MCF 10A (cell line): ENCODE measurements around the gene F7. TPM values are rescaled to one million over a fixed set of nuclear protein-coding genes. Genes with fewer than 3 reads are reported as not detected.
"Not testable (repeated sequence)": the region's sequence is repeated elsewhere in the genome, so short reads cannot be mapped to it uniquely, and the experiment has no call there.

Source experiments
- BruUV-seq: library from RNA; stranded (reverse); fragments of 400-500 nt; replicated peaks from 2 replicates; lab custom pipeline; 2021; lab: Mats Ljungman, UMichigan
- CTCF ChIA-PET: fragments of 300-600 bp; sonication (Branson Sonifier 250); formaldehyde crosslinking; extraction: SDS; loops from one replicate; lab custom pipeline; 2021; ENCODE audit warnings: antibody characterized with exemption, inconsistent platforms; lab: Yijun Ruan, JAX
- POLR2A ChIA-PET: fragments of 300-600, 350-650 bp; sonication (Branson Sonifier 250); formaldehyde crosslinking; extraction: SDS; loops from one replicate; lab custom pipeline; 2020; ENCODE audit warnings: antibody characterized with exemption, inconsistent platforms; lab: Yijun Ruan, JAX
- DNase-seq: peaks from one replicate; pipeline ENCODE4 v3.0.0-alpha.2; 2018; ENCODE audit not compliant: unreplicated experiment
- H3K27ac Mint-ChIP-seq: one replicate; pipeline ENCODE4 v1.8.0; 2022; ENCODE audit warnings: mild to moderate bottlenecking, low read depth, mixed read lengths; ENCODE audit not compliant: unreplicated experiment
- H3K27me3 Mint-ChIP-seq: one replicate; pipeline ENCODE4 v1.8.0; 2022; ENCODE audit warnings: mixed read lengths; ENCODE audit not compliant: insufficient read depth, unreplicated experiment
- H3K36me3 Mint-ChIP-seq: one replicate; pipeline ENCODE4 v1.8.0; 2022; ENCODE audit warnings: mild to moderate bottlenecking, moderate library complexity, mixed read lengths; ENCODE audit not compliant: insufficient read depth, unreplicated experiment
- H3K4me1 Mint-ChIP-seq: one replicate; pipeline ENCODE4 v1.8.0; 2022; ENCODE audit warnings: mixed read lengths; ENCODE audit not compliant: insufficient read depth, unreplicated experiment
- H3K4me3 Mint-ChIP-seq: one replicate; pipeline ENCODE4 v1.8.0; 2022; ENCODE audit warnings: mild to moderate bottlenecking, moderate library complexity, mixed read lengths; ENCODE audit not compliant: unreplicated experiment
- H3K9me3 Mint-ChIP-seq: one replicate; pipeline ENCODE4 v1.8.0; 2022; ENCODE audit warnings: mixed read lengths; ENCODE audit not compliant: unreplicated experiment
- intact Hi-C: fragments of 100-400 bp; cut with micrococcal nuclease; formaldehyde crosslinking; loops from 2 replicates; pipeline ENCODE4 v1.14.1; 2022
- total RNA-seq: library from RNA; stranded (reverse); gene quantifications from 2 replicates; pipeline ENCODE4 v1.2.3, GENCODE V29; 2022
- TF ChIP-seq, protein P1 (sequence below): fragments of 200-600 bp; IDR thresholded peaks from one replicate; pipeline ENCODE4 v1.8.0; 2022; ENCODE audit warnings: antibody characterized with exemption, mild to moderate bottlenecking; ENCODE audit not compliant: unreplicated experiment

The F7 gene
- total RNA-seq, 1 experiment from 2014 or later: not detected

DNA sequence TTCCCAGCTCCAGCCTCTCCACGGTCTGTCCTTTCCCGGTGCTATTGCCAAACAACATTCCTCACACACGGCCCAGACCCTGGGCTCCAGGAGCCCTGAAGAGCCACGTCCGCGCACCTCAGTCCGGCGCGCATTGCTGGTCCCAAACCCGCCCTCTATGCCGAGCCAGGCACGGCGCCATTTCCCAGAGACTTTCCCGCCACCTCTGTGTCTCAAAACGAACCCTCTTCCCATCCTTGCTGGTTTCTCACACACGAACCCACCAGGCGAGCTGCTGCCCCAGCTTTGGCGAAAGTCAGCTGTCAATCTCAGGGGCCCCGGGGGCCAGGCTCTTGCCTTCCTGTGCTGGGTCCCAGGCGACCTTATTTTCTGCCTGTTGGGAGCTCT is 28.0 kb upstream of the F7 start:
- intact Hi-C loops: no loop called here
- Mint-ChIP-seq H3K36me3 (no peaks in the 10 kb centered on the region), H3K4me3 (no peak overlapping the region), H3K9me3 (no peaks in the 10 kb centered on the region), H3K27ac (no peak overlapping the region), H3K27me3 (peaks cover 9% of the 10 kb centered on the region), H3K4me1 (no peaks in the 10 kb centered on the region)
- DNase-seq: no peak
- ChIA-PET CTCF (interaction anchor here (0.8 kb wide), 1 partner anchor 101 kb away, joined by 3 read pairs; no protein-coding TSS in a partner anchor), POLR2A (no interaction called here)
- TF ChIP-seq, protein P1, sequence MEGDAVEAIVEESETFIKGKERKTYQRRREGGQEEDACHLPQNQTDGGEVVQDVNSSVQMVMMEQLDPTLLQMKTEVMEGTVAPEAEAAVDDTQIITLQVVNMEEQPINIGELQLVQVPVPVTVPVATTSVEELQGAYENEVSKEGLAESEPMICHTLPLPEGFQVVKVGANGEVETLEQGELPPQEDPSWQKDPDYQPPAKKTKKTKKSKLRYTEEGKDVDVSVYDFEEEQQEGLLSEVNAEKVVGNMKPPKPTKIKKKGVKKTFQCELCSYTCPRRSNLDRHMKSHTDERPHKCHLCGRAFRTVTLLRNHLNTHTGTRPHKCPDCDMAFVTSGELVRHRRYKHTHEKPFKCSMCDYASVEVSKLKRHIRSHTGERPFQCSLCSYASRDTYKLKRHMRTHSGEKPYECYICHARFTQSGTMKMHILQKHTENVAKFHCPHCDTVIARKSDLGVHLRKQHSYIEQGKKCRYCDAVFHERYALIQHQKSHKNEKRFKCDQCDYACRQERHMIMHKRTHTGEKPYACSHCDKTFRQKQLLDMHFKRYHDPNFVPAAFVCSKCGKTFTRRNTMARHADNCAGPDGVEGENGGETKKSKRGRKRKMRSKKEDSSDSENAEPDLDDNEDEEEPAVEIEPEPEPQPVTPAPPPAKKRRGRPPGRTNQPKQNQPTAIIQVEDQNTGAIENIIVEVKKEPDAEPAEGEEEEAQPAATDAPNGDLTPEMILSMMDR: no peak
- no TSS peak for BruUV-seq

DNA sequence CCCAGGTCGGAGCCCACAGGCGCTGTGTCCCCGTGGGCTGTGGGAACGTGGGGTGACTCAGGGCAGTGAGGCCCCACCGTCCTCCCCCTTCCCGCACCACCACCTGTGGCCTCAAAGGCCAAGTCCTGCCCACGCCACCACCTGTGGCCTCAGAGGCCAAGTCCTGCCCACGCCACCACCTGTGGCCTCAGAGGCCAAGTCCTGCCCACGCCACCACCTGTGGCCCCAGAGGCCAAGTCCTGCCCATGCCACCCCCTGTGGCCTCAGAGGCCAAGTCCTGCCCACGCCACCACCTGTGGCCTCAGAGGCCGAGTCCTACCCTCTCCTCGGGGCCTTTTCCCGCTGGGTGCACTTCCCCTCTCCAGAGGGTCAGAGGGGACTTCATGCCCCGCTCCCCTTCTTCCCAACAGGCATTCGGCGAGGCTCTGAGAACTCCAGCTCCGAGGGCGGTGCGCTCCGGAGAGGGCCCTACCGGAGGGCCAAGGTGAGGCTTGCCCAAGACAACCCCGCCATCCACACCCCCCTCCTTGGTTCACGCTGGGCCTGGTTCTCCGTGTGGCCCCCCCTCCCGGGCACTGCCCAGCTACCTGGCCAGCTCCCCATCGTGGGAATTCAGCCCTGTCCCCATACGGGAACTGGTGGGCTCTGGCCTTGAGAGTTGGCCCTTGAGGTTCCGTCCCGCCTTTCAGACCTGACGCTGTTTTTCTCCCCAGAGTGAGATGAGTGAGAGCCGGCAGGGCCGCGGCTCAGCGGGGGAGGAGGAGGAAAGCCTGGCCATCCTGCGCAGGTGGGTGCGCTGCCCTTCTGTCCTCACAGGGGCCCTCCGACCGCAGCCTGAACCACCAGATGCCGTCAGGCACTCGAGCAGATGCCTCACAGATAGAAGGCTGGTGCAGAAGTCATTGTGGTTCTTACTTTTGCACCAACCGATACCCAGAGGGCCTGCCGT is 27.4 kb upstream of the F7 start:
- intact Hi-C loops: no loop called here
- CTCF ChIA-PET: interaction anchor here (0.8 kb wide), 1 partner anchor 102 kb away, joined by 3 read pairs; no protein-coding TSS in a partner anchor
- no peak for DNase-seq

DNA sequence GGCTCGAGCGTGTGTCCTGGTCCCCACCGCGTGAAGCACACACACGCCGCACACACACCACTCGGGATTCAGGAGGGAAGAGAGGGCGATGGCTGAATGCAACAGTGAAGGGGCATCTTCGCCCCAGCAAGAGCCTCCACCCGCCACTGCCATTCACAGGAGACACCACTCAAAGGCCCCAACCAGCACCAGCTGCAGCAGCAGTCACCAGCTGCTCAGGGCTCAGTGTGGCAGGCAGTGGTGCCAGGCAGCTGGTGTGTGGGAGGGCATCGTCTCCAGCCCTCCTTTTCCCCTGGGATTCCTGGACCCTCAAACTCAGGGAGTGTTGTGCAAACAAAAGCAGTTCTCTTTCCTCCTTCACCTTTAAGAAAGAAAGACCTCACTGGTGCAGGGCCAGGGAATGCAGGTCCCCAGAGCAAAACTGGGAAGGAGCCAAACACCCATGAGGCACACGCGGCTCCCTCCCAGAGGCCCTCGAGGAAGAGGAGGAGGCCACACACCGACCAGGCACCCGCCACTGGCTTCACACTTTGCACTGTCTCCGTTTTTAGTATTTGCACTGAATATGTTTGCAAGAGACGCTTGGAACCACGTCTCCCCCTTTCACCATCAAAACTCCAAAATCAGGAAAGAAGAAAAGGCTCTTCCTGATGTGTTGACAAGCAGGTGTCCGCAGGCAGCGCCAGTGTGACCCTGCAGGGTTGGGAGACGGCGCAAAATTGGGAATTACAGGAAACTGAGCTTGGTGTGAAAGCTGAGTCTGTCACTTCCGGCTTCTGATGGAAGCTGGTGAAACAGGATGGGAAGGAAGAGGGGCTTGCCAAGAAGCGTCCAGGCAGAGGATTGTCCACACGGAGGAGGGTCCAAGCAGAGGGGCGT is 26.4 kb upstream of the F7 start:
- CTCF ChIA-PET: no interaction called here
- no peaks in the 10 kb centered on the region for H3K9me3 Mint-ChIP-seq
- H3K36me3 Mint-ChIP-seq: no peaks in the 10 kb centered on the region
- no peaks in the 10 kb centered on the region for H3K27me3 Mint-ChIP-seq
- BruUV-seq: no TSS peak
- TF ChIP-seq, protein P1: no peak
- H3K4me3 Mint-ChIP-seq: no peak overlapping the region
- no peak for DNase-seq
- H3K27ac Mint-ChIP-seq: no peak overlapping the region
- intact Hi-C loops: no loop called here
- POLR2A ChIA-PET: no interaction called here
- no peaks in the 10 kb centered on the region for H3K4me1 Mint-ChIP-seq

More for the DNA sequence above, 27.4 kb upstream of the F7 start:
- H3K27me3 Mint-ChIP-seq: peaks cover 2% of the 10 kb centered on the region
- no TSS peak for BruUV-seq
- TF ChIP-seq, protein P1: no peak
- H3K4me3 Mint-ChIP-seq: no peak overlapping the region
- no peak overlapping the region for H3K27ac Mint-ChIP-seq
- POLR2A ChIA-PET: no interaction called here
- H3K36me3 Mint-ChIP-seq: no peaks in the 10 kb centered on the region
- no peaks in the 10 kb centered on the region for H3K4me1 Mint-ChIP-seq
- H3K9me3 Mint-ChIP-seq: no peaks in the 10 kb centered on the region

DNA sequence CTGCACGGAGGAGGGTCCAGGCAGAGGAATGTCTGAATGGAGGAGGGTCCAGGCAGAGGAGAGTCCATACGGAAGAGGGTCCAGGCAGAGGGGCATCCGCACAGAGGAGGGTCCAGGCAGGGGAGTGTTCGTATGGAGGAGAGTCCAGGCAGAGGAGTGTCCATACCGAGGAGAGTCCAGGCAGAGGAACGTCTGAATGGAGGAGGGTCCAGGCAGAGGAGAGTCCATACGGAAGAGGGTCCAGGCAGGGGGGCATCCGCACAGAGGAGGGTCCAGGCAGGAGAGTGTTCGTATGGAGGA is 25.9 kb upstream of the F7 start:
- DNase-seq, H3K4me1 Mint-ChIP-seq, H3K27me3 Mint-ChIP-seq, CTCF ChIA-PET, H3K36me3 Mint-ChIP-seq, H3K27ac Mint-ChIP-seq, H3K9me3 Mint-ChIP-seq, POLR2A ChIA-PET, intact Hi-C loops, BruUV-seq, H3K4me3 Mint-ChIP-seq: not testable (repeated sequence)
